HG03175 (cell line): ENCODE results near the gene DLG1.

Experiments used
- ATAC-seq: cut with Tn5 transposase; IDR thresholded peaks from one replicate; pipeline ENCODE4 v1.9.1; 2021; ENCODE audit warnings: mild to moderate bottlenecking, moderate library complexity; ENCODE audit not compliant: unreplicated experiment

The DLG1 gene

DNA sequence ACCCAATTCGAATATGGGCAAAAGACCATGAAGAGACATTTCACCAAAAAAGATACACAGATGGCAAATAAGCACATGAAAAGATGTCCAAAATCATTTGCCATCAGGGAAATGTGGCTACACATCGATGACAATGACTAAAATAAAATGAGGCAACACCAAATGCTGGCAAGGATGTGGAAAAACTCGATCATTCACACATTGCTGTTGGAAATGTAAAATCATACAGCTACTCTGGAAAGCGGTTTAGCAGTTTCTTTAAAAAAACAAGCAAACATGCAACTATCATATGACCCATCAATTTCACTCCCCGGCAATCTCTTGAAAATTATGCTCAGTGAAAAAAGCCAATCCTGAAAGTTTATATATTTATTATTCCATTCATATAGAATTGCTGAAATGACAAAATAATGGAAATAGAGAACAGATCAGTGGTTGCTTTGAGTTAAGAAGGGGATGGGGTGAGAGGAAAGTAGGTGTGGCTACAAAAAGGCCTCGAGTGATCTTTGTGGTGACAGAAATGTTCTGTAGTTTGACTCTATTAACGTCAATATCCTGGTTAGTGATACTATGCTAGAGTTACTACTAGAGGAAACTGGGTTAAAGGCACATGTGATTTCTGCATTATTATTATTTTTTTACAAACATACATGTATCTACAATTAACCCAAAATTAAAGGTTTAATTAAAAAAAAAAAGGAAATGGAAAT is 45.0 kb downstream of the DLG1 start:
- no peak for ATAC-seq

DNA sequence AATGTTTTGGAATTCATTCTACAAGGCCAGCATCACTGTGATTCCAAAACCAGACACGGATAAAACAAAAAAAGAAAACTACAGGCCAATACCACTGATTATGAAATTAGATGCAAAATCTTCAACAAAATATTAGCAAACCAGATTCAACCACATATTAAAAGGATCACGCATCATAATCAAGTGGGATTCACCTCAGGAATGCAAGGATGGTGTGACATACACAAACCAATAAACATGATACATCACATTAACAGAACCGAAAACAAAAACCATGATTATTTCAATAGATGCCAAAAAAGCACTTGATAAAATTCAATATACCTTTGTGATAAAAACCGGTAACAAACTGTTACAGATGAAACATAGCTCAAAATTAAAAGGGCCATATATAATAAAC is 48.9 kb downstream of the DLG1 start:
- no peak for ATAC-seq

DNA sequence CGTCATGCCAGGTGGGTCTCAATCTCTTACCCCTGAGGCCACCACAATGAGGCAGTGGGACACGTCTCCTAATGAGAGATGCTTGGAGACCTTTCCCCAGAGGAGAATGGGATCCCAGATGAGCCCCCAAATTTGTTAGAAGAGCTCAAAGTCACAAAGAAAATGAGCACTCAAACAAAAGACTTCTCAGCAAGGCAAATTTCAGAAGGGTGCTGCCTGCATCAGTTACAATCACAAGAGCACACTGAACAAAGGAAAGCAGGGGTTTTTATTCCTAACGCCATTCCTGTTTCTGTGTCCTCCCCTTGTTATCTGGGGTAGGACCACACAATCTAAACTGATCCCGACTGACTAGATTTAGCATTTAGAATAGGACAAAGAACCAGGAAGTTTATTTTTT is 50.1 kb downstream of the DLG1 start:
- no peak for ATAC-seq

DNA sequence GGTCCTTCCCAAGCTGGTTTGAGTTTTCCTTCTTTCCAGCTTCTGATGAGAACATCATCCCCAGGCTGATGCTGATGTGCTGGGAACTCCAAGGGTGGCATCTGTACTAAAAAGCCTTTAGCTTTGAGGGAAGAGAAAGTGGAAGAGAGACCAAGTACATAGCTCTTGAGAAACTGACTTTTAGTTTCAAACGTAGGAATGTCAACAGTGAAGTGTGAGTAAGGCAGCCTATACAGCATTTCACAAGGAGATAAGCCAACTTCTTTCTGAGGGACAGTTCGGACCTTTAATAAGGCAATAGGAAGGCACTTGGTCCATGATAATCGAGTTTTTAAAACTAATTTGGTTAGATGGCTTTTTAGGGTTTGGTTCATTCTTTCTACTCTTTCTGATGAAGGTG is 53.7 kb downstream of the DLG1 start:
- ATAC-seq, result no peak

DNA sequence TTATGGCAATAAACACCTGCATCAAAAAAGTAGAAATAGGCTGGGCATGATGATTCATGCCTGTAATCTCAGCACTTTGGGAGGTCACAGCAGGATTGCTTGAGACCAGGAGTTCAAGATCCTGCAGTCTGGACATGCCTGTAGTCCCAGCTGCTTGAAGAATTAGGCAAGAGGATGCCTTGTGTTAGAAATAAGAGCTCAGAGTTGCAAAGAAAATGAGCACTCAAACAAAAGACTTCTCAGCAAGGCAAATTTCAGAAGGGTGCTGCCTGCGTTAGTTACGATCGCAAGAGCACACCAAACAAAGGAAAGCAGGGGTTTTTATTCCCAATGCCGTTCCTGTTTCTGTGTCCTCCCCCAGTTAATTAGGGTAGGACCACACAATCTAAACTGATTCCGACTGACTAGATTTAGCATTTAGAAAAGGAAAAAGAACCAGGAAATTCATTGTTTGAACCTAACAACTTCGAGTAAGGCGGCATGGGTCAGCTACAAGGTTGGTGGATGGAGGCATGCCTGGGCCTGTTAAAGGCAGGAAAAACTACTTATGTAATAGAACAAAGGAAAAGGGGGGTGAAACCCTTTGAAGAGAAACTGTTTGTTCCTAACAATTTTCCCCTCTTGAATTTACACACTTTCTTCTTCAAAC is 55.5 kb downstream of the DLG1 start:
- ATAC-seq, result no peak

DNA sequence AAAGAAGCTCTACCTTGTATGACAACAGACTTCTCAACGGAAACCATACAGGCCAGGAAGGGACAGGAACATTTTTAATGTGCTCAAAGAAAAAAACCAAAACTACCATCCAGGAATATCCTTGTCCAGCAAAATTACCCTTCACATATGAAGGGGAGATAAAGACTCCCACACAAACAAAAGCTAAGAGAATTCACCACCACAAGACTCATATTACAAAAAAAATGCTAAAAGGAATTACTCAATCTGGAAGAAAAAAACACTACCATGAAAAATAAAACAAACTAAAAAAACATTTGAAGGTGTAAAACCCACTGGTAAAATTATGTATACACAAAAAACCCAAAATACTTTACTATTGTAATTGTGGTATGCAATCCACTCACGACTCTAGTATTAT is 57.2 kb downstream of the DLG1 start:
- no peak for ATAC-seq

DNA sequence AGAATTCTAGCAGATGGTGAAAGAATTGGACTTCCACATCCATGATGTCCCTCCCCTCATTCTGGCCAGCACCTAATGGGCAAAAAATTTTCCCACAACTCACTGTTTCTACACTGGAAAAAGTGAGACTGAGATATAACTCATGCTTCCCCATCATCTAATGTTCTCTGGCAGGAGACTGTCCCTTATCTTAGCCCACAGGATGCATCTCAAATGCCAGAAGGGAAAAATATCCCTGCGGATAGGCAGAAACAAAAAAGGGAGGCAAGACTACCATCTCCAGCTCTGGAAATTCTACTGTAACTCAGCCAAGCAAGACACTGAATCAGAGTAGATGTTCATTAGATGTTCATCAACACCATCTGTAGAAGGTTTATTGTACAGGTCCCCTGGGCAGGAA is 58.6 kb downstream of the DLG1 start:
- ATAC-seq, result no peak

DNA sequence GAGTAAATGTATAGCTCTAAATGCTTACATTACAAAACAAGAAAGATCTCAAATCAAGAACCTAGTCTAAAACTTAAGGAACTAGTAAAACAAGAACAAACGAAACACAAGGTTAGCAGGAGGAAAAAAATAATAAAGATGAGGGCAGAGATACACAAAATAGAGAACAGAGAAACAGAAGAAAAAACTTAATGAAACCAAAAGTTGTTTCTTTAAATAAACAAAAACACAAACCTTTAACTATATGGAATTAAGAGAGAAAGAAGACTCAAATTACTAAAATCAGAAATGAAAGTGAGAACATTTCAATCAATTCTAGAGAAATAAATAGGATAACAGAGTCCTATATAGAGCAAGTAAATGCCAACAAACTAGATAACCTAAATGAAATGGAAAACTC is 59.6 kb downstream of the DLG1 start:
- ATAC-seq, result no peak

DNA sequence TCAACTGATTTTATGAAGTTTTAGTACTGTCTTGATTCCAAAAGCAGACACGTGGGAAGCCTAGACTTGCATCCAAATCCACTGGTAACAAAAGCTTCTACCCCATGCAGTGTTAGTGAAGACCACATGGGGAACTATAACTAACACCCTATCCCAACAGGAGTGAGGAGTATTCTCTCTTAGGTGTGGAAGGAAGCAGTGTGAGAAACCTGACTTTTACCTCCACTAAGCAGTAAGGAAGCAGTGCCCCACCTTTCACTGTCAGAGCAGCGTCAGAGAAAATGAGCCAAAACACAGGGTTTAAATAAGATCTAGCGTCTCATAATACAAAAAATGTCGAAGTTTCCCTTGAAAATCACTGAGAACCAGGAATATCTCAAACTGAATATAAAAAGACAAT is 60.5 kb downstream of the DLG1 start:
- ATAC-seq, result no peak

DNA sequence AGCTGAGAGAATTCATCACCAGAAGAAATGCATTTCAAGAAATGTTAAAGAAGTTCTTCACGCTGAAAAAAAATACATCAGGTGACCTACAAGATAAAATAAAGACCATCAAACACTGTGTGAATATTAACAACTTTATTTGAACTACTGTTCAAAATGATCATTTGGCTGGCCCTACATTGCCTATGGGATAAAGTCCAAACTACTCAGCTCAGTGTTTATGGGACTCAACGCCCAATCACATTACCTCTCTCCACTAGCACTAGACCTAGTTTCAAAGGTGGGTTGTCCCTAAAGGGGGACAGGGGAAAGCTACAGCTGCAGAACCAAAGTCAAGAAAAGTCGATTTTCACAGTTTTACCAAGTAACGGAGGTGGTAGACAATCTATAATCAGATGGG is 62.0 kb downstream of the DLG1 start:
- ATAC-seq, result no peak

DNA sequence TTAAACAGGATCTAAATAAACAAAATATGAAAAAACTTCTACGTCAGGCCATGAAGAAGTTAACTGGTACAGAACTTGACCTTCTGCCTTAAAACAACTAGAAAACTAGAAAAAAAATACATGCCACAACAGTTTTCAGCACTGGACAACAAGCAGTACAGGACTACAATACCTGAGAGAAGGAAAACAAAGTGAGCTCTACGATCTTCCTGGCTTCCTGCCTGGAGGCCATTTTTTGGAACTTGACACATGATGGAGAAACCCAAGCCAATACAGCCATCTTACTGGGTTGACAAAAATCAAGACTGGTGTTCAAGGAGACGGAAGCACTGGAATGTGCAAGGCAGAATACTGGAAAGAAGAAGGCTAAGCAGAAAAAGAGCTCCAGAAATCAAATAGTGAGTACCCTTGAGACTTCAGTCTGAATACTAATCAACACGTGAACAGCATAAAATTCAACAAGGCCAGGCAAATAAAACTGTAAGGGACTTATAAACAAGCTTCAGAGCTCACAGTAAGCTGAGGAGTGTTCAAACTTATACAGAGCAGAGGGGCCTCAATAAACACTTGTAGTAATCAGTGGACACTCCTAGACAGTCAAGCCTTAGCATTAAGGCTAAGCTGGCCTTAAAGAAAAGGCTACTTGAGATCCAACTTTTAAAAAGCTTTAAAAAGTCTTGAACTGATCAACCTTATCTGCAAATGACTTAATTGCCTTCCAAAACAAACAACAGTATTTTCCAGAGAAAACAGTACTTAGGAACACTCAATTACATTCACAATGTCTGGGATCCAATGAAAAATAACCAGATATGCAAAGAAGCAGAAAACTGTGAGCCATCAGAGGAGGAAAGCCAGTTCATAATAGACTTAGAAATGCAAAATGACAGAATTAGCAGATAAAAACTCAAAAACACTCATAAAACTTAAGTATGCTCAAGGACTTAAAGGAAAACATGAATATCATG is 63.2 kb downstream of the DLG1 start:
- ATAC-seq, result no peak

DNA sequence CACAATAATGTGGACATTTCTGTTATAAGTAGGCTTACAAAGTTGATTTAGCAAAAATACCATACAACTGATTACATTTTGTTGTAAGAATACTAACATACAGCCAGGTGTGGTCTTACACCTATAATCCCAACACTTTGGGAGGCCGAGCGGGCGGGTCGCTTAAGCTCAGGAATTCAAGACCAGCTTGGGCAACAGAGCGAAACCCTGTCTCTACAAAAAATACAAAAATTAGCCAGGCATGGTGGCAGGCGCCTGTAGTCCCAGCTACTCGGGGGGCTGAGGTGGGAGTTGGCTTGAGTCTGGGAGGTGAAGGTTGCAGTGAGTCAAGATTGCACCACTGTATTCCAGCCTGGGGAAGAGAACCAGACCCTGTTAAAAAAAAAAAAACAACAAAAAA is 67.1 kb downstream of the DLG1 start:
- no peak for ATAC-seq

DNA sequence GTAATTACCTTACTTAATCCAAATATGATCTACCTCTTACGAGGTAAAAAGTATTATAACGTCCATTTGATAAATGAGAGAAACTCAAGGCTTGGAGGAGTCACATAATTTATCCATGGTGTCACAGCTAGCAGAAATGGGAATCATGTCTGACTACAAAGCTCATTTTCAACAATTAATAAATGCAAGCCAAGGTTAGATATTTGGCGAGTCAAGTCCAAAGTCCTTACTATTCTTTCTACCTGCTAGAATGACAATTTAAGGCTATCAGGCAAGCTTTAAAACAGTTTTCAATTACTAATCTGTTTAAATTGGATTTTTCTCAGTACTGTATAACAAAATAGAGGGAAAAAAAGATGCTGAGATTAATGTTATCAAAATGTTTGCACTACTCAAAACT is 68.6 kb downstream of the DLG1 start:
- no peak for ATAC-seq

DNA sequence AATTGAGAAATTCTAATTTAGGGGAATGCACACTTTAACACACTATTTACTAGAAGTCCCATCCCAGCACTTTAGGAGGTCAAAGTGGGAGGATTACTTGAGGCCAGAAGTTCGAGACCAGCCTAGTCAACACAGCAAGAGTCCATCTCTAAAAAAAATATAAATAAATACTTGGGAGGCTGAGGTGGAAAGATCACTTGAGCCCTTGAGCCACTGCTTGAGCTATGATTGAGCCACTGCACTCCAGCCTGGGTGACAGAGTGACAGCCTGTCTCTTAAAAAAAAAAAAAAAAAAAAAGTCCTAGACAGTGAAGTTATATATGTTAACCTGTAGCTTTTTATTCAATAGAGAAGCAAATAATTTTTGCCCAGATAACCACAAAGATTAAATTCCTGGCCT is 69.2 kb downstream of the DLG1 start:
- ATAC-seq, result no peak

DNA sequence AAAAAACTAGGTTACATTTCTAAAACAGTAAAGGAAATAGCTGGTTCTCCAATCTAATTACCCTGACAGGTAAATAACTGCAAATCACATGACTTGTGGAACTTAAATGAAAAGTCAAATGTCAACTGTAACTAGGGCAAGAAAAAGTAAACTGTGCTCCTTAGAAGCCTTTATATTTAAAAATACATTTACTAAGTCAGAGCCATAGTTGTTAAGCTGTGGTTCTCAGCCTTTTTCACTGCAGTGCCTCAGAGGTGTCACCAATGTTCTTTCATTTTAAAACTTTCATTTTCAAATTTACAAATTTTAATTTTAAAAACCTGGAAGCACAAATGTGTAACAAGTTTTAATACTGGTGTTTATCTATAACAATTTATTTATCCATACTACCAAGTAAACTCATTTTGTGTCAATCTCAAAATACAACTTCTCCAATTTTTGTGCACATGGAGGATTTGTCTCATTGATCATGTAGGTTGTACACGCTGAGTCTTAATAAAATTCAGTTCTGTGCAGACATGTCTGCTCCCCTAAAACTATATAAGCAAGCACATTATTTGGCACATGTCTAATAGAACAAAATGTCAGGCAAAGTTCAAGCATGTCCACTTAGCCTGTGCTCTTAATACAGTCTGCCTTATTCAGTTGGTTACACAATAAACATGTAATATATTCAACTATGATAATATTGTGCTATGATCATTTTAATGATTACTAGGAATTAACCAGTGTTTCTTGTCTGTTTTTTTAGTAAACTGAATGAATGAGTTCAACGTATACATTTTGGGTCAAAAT is 70.4 kb downstream of the DLG1 start:
- ATAC-seq, result no peak

DNA sequence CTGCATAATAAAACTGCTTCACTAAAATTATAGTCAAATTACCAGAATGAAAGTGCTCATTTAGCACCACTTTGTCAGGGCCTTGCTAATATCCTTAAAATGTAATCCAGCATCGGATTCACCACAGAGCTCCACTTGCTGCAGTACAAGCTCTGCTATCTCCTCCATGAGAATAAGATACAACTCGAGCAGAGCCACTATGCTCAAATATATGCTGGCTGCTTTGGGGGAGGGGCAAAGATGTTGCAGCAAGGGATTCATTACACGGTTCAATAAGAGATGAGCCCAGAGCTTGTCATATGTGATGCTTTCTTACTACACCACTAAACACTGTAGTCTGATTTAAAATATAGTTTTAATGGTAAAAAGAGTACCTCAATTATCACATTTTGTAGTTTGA is 72.2 kb downstream of the DLG1 start:
- no peak for ATAC-seq

DNA sequence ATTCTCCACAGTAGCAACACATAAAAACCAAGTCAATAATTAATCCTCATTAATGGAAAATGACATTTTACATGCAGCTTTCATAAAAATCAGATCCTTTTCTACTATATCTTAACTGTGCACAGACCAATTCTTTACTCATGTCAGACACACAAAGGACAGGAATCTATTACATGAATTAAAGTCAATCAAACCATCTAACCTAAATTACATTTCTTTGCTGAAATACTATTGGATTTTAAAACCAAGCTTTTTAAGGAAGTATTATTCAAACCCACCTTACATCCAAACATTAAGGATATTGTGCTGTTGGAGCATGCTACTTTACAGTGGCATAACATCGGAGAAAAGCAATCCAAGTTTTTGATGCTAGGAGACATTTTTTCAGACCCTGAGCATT is 72.8 kb downstream of the DLG1 start:
- ATAC-seq, result no peak

DNA sequence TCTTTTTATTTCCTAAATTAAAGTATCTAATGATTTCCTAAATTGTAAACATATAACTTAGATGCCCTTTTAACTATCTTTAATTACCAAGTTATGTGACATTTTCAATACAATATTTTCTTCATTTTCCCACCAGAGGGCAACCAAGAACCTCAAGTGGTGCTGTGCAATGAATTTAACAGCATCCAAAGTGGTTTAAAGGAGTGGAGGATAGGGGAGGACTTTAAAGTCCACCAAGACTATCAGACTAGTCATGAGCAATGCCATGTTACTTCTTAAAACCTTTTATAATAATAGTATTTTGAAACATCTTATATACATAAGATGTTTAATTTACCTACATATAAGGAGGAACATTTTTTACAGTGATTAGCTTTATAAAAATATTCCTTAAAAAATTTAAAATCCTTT is 74.4 kb downstream of the DLG1 start:
- no peak for ATAC-seq

DNA sequence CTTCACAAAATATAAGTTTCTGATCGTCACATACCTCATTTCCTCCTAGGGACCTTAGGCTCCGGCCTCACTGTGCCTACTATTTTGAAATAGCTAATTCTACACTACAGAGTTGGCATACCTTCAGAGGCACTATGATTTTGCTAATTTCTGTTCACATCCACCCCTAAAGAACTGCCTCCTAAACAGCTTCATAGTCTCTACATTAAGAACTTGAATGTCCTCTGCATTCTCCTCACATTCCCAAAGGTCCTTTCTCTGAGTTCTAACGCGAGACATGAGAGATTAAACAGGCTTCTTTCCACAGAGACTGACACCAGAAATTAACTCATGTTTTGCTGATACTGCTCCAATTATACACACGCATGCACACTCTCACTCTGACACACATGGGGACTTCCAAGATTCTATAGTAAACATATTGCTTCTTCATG is 75.5 kb downstream of the DLG1 start:
- ATAC-seq, result no peak

DNA sequence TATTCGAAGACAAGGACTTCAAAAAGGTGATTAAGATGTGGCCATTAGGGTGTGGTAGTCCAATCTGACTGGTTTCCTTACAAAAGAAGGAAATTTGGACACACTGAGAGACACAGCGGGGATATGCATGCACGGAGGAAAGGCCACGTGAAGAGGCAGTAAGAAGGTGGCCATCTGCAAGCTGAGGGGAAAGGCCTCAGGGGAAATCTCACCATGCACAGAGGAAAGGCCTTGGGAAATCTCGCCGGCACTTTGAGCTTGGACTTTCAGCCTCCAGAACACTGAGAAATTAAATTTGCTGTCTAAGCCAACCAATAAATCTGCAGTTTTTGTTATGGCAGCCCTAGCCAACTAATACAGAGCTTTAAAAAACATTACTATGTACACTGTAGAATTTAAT is 78.8 kb downstream of the DLG1 start:
- no peak for ATAC-seq

DNA sequence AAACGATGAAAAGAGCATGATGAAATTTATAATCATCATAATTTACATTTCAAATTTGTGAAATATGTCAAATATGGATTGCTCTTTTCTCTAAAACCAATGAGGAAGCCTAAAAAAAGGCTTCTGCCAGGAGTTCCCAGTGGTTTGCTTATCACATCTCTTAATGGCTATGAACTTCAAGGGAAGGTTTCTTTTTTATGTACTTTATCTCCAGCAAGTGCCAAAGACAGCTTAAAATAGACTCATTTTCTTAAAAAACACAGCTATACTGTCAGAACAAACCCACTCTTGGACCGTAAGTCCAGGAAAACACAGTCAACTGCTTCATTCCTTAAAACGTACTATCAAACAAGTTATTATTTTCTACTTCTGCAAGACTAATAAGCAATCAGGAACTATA is 80.2 kb downstream of the DLG1 start:
- ATAC-seq, result no peak
